GM21367 (cell line): ENCODE measurements around the gene DLAT.
"Not testable (repeated sequence)": the region's sequence is repeated elsewhere in the genome, so short reads cannot be mapped to it uniquely, and the experiment has no call there.

Experiments
- ATAC-seq: cut with Tn5 transposase; IDR thresholded peaks from one replicate; pipeline ENCODE4 v1.9.1; 2021; ENCODE audit not compliant: unreplicated experiment

Gene DLAT

DNA sequence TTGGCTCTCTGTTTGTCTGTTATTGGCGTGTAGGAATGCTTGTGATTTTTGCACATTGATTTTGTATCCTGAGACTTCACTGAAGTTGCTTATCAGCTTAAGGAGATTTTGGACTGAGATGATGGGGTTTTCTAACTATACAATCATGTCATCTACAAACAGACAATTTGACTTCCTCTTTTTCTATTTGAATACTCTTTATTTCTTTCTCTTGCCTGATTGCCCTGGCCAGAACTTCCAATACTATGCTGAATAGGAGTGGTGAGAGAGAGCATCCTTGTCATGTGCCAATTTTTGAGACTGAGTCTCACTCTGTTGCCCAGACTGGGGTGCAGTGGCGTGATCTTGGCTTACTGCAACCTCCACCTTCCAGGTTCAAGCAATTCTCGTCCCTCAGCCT, 23.0 kb downstream of the DLAT start:
- ATAC-seq: not testable (repeated sequence)

- no peak for ATAC-seq
Observed at GRCh38 chr11:112049777-112050176, 24.6 kb downstream of the DLAT start.

GRCh38 chr11:112050721-112051120, 25.5 kb downstream of the DLAT start:
- ATAC-seq: peak; percentile 88

- no peak for ATAC-seq
Observed at GRCh38 chr11:112051768-112052167, 26.6 kb downstream of the DLAT start.

- no peak for ATAC-seq
Observed at GRCh38 chr11:112057170-112057569, 32.0 kb downstream of the DLAT start.

DNA sequence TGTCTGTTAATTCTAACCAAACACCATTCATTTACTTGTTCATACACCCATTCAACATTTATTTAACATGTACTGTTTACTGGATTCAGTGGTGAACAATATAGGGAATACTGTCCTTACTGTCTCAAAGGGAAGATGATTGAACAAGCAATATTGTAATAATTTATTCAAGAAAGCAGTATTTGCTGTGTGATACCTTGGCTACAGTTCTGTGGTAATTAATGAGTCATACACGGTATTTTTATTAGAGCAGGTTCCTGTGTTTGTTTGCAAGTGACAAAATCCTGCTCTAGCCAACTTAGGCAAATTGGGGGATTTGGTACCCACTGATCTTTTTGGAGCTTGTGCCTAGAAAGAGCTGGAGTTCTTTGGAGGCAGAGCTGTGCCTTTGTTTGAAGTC, 32.9 kb downstream of the DLAT start:
- ATAC-seq: no peak

GRCh38 chr11:112062923-112063322, 37.7 kb downstream of the DLAT start:
- no peak for ATAC-seq

- peak; percentile 78 for ATAC-seq
Observed at GRCh38 chr11:112073941-112074811, 49.0 kb downstream of the DLAT start, which contains the start of the genes NKAPD1 and PIH1D2. TSS of gene NKAPD1 (plus strand) at chr11:112074299. CDS start at chr11:112075575, 1,276 bp downstream. TSS of gene PIH1D2 (minus strand) at chr11:112074017. CDS start at chr11:112073174, 843 bp downstream.

DNA sequence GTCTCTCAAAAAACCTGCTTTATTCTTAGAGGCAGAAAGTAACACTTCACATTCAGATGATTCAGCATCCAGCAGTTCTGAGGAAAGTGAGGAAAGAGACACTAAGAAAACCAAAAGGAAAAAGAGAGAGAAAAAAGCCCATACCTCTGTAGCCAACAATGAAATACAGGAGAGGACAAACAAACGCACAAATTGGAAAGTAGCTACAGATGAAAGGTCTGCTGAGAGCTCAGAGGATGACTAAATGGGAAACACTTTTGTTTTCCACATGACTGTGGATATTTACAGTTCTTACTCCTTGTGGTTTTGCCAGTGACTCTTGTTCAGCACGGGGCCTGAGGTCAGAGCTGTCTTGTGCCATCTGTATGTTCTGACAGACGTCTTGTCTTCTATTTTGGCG, 57.5 kb downstream of the DLAT start:
- ATAC-seq: no peak

DNA sequence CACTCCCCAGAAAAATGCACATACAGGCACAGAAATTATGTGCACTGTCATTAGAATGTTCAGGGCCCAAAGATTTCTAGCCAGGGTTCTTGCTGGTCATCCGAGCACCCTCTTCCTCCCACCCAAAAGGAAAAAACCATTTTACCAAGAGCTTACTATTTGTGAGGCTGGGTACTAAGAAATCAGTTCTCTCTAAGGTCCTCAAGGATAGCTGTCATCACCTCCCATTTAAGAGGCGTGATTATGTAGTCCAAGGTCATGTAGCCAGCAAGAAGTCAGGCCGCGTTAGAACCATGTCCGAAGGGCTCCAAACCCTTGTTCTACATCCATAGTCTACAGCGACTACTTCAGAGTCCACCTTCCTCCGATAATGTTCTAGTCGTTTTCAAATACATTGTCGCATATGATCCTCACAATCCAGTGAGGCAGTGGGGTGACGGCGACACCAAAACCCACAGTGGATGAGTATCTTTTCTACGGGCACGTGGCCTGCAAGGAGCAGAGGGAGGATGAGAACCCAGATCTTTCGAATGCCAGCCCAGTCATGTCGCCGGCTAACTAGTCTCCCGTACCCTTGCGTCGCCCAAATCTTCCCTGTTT, 60.7 kb downstream of the DLAT start:
- ATAC-seq: peak; percentile 20

GRCh38 chr11:112086422-112087191, 61.4 kb downstream of the DLAT start, which contains the start of the genes SDHD and TIMM8B:
TSS of gene SDHD (plus strand) at chr11:112086873. CDS start at chr11:112086908, 35 bp downstream.
TSS of gene TIMM8B (minus strand) at chr11:112086756. CDS start at chr11:112086723, 33 bp downstream.
- peak; percentile 81 for ATAC-seq

DNA sequence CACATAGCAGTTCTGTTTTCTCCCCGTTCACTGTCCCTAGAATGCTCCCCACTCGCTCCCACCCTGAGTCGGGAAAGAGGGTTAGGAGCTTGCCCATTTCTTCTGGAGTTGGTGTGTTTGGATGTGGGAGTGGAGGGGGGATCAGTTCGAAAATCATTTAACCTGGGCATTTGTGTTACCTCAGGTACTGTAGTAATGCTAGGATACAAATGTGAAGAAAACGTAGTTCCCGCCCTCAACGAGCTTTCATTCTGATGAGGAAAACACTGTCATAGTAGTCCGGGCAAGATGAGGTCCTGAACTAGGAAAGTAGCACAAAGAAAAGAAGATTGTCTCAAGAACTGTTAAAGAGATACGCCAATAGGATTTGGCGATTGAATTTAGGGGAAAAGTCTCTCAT, 62.0 kb downstream of the DLAT start:
- ATAC-seq: no peak

- not testable (repeated sequence) for ATAC-seq
Observed at GRCh38 chr11:112095302-112095701, 70.1 kb downstream of the DLAT start.

DNA sequence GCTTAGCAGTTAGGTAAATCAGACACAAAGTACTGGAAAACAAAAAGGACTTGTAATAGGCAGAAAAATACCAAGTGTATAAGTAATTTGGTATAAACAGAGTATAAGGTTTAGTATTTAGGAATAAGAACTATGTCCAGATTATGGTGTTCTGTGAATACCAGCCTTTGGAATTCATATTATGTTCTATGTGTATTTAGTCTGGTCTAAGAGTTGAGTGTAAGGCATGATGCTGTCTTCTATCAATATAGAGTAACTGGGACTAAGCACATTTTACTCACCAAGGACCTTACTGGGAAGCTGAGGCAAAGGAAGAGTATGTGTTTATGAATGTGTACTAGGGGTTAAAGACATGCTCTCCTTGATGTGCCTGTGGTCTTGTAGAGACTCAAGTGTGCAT, 71.0 kb downstream of the DLAT start:
- no peak for ATAC-seq

GRCh38 chr11:112097734-112098528, 72.7 kb downstream of the DLAT start:
- ATAC-seq: no peak

DNA sequence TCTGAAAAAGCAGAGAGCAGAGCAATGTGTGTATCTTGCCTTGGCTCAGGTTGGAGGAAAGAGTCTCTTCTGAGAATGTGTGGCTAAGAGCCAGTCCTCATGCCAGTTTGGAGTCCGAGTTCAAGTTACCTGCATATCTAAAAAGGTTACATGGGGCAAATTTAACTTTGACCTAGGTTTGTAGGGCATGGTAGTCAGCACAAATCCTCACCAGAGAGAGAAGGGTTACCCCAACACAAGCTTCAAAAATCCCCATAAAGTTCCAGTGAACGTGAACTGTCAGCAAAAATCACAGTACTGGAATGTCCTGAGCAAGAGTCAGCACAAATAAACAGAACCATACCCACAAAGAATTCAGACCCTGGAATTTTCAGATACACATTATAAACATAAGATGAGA, 75.3 kb downstream of the DLAT start:
- ATAC-seq: no peak

DNA sequence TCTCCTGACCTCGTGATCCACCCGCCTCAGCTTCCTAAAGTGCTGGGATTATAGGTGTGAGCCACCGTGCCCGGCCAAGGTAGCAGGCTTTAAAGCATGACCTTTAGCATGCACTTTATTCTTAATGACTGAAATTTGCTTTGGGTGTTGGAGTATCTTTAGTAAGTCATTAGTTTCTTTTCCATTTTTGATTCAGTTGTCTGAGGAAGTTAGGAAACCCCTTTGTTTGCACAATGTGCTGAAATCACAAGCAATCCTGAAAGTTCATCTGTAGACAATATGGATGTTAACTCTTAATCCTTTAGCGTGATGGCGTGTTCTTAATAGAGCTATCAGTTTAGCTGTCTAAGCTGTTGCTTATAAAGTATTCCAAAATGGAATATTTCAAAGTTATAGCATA, 78.2 kb downstream of the DLAT start:
- no peak for ATAC-seq

DNA sequence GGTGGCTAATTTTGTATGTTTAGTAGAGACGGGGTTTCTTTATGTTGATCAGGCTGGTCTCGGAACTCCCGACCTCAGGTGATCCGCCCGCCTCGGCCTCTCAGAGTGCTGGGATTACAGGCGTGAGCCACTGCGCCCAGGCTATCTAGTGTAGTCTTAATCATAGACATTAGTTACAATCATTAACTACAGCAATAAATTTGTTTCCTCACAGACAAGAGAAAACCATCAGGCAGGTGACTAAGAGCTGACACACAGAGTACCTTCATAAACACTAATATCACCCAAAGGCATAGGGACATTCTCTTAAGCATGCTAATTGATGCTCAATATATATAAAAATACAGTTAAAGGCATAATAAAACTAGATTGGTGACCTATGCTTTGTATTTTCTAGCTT, 80.9 kb downstream of the DLAT start:
- ATAC-seq: no peak
